HG03139 (cell line): ENCODE results near the gene MGRN1.
"Not testable (repeated sequence)": the region's sequence is repeated elsewhere in the genome, so short reads cannot be mapped to it uniquely, and the experiment has no call there.

Source experiments
- ATAC-seq: cut with Tn5 transposase; IDR thresholded peaks from one replicate; pipeline ENCODE4 v1.9.1; 2021; ENCODE audit not compliant: unreplicated experiment

The MGRN1 gene

GRCh38 chr16:4726616-4727015, 102.0 kb downstream of the MGRN1 start:
- ATAC-seq: no peak

GRCh38 chr16:4728676-4729075, 104.0 kb downstream of the MGRN1 start:
- ATAC-seq: no peak

GRCh38 chr16:4729876-4730275, 105.2 kb downstream of the MGRN1 start:
- ATAC-seq: no peak

GRCh38 chr16:4733211-4733742, 108.7 kb downstream of the MGRN1 start:
- no peak for ATAC-seq

GRCh38 chr16:4733747-4734062, 109.1 kb downstream of the MGRN1 start:
- ATAC-seq: no peak

GRCh38 chr16:4734063-4734729, 109.6 kb downstream of the MGRN1 start, which contains the start of the genes ANKS3 and DNAAF8:
Gene ANKS3, minus strand, starts transcription at chr16:4734271. Its CDS starts 4,122 bp downstream, at chr16:4730149.
Gene DNAAF8, plus strand, starts transcription at chr16:4734537. Its CDS starts 1,978 bp downstream, at chr16:4736515.
- peak; percentile 73 for ATAC-seq

GRCh38 chr16:4734730-4735535, 110.3 kb downstream of the MGRN1 start:
- ATAC-seq: peak; percentile 45

GRCh38 chr16:4736546-4736945, 111.9 kb downstream of the MGRN1 start:
- ATAC-seq: no peak

GRCh38 chr16:4737545-4737944, 112.9 kb downstream of the MGRN1 start:
- ATAC-seq: no peak

GRCh38 chr16:4738370-4738769, 113.7 kb downstream of the MGRN1 start:
- not testable (repeated sequence) for ATAC-seq
